HepG2 (cell line): ENCODE measurements around the gene RHBDL1. TPM values are rescaled to one million over a fixed set of nuclear protein-coding genes. Genes with fewer than 3 reads are reported as not detected.

Experiments used
- FIP1L1 ChIP-seq: fragments of 200-400 bp; formaldehyde crosslinking; IDR thresholded peaks from 2 replicates; pipeline ENCODE4 v1.6.1; 2018; ENCODE audit warnings: low read depth, mild to moderate bottlenecking, low read length, moderate library complexity, borderline replicate concordance; ENCODE audit not compliant: insufficient read depth
- FOXK1 ChIP-seq: sonication (generic); formaldehyde crosslinking; IDR thresholded peaks from 2 replicates; pipeline ENCODE4 v1.4.0; 2020; ENCODE audit warnings: low read depth, missing genetic modification reagents, borderline replicate concordance
- GZF1 ChIP-seq: sonication (generic); formaldehyde crosslinking; IDR thresholded peaks from 2 replicates; pipeline ENCODE4 v1.5.1; 2020; ENCODE audit warnings: mild to moderate bottlenecking, missing genetic modification reagents
- HDAC2 ChIP-seq: sonication (generic); formaldehyde crosslinking; IDR thresholded peaks from 2 replicates; pipeline ENCODE4 v1.4.0; 2020; ENCODE audit warnings: missing genetic modification reagents
- JUN ChIP-seq: sonication (generic); formaldehyde crosslinking; IDR thresholded peaks from 2 replicates; pipeline ENCODE4 v1.4.0; 2020; ENCODE audit warnings: mild to moderate bottlenecking, missing genetic modification reagents
- LCORL ChIP-seq, 2 experiments: fragments of 450-650 bp in 1 of 2; sonication (generic) in 1 of 2; formaldehyde crosslinking in 1 of 2; IDR thresholded peaks; 2 replicates each; pipeline versions ENCODE4 v1.5.0 to v1.6.1; 2017 to 2020; ENCODE audit warnings: antibody characterized with exemption in 1 of 2, missing genetic modification reagents in 1 of 2
- NFYB ChIP-seq: sonication (generic); formaldehyde crosslinking; IDR thresholded peaks from 2 replicates; pipeline ENCODE4 v1.4.0; 2020; ENCODE audit warnings: missing genetic modification reagents
- RBM22 ChIP-seq: fragments of 200-400 bp; formaldehyde crosslinking; optimal IDR thresholded peaks from 2 replicates; pipeline ENCODE3; 2017; ENCODE audit warnings: mild to moderate bottlenecking, low read length, moderate library complexity
- RFXAP ChIP-seq: sonication (generic); formaldehyde crosslinking; IDR thresholded peaks from 2 replicates; pipeline ENCODE4 v1.4.0; 2020; ENCODE audit warnings: missing genetic modification reagents, borderline replicate concordance
- THAP11 ChIP-seq: IDR thresholded peaks from 2 replicates; pipeline ENCODE4 v1.6.1; 2016; ENCODE audit warnings: missing biosample characterization, missing genetic modification reagents
- WIZ ChIP-seq: sonication (generic); formaldehyde crosslinking; IDR thresholded peaks from 2 replicates; pipeline ENCODE4 v1.5.1; 2020; ENCODE audit warnings: mild to moderate bottlenecking, missing genetic modification reagents
- ZNF263 ChIP-seq: sonication (generic); formaldehyde crosslinking; IDR thresholded peaks from 2 replicates; pipeline ENCODE4 v1.4.0; 2020; ENCODE audit warnings: missing genetic modification reagents
- ZNF333 ChIP-seq: sonication (generic); formaldehyde crosslinking; IDR thresholded peaks from 2 replicates; pipeline ENCODE4 v1.4.0; 2020; ENCODE audit warnings: mild to moderate bottlenecking, missing genetic modification reagents, borderline replicate concordance
- ZNF432 ChIP-seq: sonication (generic); formaldehyde crosslinking; IDR thresholded peaks from 2 replicates; pipeline ENCODE4 v1.5.0; 2020; ENCODE audit warnings: missing genetic modification reagents, mild to moderate bottlenecking, borderline replicate concordance
- ZNF788 ChIP-seq: sonication (generic); formaldehyde crosslinking; IDR thresholded peaks from 2 replicates; pipeline ENCODE4 v1.5.0; 2020; ENCODE audit warnings: mild to moderate bottlenecking, missing genetic modification reagents, borderline replicate concordance
- ZSCAN12 ChIP-seq: sonication (generic); formaldehyde crosslinking; IDR thresholded peaks from 2 replicates; pipeline ENCODE4 v1.9.0; 2021; ENCODE audit warnings: mild to moderate bottlenecking, missing genetic modification reagents
- polyA plus RNA-seq, 8 experiments: library from polyadenylated mRNA; depleted of rRNA in 3 of 8; stranded (reverse) in 7 of 8; unstranded in 1 of 8; fragments of >200 nt; fragmentation: Illumina TruSeq in 4 of 8; extraction: Trizol in 4 of 8; gene quantifications; 2 replicates each; pipeline versions ENCODE4 v1.2.1 to v1.2.3, GENCODE V29; 2011 to 2016; ENCODE audit warnings: low read depth in 4 of 8, missing spikeins in 1 of 8, mixed read lengths in 1 of 8; ENCODE audit not compliant: insufficient read depth in 1 of 8
- total RNA-seq, 5 experiments: library from RNA; depleted of rRNA; stranded (reverse); fragments of >200 nt; fragmentation: Illumina TruSeq; extraction: Trizol; gene quantifications; 2 replicates each; pipeline ENCODE4 v1.2.3, GENCODE V29; 2016; ENCODE audit warnings: low read depth in 1 of 5
- TF ChIP-seq, protein P1 (sequence below): sonication (generic); formaldehyde crosslinking; IDR thresholded peaks from 2 replicates; pipeline ENCODE4 v1.4.0; 2020; ENCODE audit warnings: missing genetic modification reagents
- TF ChIP-seq, protein P2 (sequence below): sonication (generic); formaldehyde crosslinking; IDR thresholded peaks from 2 replicates; pipeline ENCODE4 v1.4.0; 2020; ENCODE audit warnings: missing genetic modification reagents
- TF ChIP-seq, protein P3 (sequence below): sonication (generic); formaldehyde crosslinking; IDR thresholded peaks from 2 replicates; pipeline ENCODE4 v1.8.0; 2022; ENCODE audit warnings: mild to moderate bottlenecking, missing genetic modification reagents, moderate library complexity
- TF ChIP-seq, protein P4 (sequence below): sonication (generic); formaldehyde crosslinking; IDR thresholded peaks from 2 replicates; pipeline ENCODE4 v1.4.0; 2020; ENCODE audit warnings: mild to moderate bottlenecking, missing genetic modification reagents

RHBDL1 gene
- total and polyA plus RNA-seq, 2 of the 13 experiments (the other 11 are each of a cell fraction or from before 2014, with no cell fraction given): 1.8 to 3.8 TPM

DNA sequence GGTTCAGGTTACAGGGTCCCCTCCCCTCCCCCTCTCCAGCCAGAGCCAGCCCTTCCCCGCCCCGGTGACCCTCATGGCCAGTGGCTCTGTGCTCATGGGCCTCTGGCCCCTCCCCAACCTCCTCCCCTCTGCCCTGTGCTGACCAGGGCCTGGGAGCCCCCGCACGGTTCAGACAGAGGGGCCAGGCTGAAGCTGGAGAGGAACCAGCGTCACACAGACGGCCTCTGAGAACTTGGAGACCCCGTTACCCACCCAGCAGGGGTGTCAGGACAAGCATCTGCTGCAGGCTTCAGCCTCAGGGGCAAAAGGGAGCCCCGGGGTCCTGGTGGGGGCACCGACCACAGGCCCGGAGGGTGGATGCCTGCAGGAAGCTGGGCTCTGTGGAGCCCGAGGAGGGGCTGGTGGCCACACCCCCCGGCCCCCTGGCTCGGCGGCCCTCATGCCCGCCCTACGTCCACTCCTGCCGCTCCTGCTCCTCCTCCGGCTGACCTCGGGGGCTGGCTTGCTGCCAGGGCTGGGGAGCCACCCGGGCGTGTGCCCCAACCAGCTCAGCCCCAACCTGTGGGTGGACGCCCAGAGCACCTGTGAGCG is 44.6 kb upstream of the RHBDL1 start, which contains the start of gene WFIKKN1 (continued):
- TF ChIP-seq JUN (CRISPR knock-in tag): no peak
- TF ChIP-seq, protein P1, sequence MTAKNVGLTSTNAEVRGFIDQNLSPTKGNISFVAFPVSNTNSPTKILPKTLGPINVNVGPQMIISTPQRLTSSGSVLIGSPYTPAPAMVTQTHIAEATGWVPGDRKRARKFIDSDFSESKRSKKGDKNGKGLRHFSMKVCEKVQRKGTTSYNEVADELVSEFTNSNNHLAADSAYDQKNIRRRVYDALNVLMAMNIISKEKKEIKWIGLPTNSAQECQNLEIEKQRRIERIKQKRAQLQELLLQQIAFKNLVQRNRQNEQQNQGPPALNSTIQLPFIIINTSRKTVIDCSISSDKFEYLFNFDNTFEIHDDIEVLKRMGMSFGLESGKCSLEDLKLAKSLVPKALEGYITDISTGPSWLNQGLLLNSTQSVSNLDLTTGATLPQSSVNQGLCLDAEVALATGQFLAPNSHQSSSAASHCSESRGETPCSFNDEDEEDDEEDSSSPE (CRISPR knock-in tag): no peak
- no peak for TF ChIP-seq GZF1 (CRISPR knock-in tag)
- TF ChIP-seq, protein P2, sequence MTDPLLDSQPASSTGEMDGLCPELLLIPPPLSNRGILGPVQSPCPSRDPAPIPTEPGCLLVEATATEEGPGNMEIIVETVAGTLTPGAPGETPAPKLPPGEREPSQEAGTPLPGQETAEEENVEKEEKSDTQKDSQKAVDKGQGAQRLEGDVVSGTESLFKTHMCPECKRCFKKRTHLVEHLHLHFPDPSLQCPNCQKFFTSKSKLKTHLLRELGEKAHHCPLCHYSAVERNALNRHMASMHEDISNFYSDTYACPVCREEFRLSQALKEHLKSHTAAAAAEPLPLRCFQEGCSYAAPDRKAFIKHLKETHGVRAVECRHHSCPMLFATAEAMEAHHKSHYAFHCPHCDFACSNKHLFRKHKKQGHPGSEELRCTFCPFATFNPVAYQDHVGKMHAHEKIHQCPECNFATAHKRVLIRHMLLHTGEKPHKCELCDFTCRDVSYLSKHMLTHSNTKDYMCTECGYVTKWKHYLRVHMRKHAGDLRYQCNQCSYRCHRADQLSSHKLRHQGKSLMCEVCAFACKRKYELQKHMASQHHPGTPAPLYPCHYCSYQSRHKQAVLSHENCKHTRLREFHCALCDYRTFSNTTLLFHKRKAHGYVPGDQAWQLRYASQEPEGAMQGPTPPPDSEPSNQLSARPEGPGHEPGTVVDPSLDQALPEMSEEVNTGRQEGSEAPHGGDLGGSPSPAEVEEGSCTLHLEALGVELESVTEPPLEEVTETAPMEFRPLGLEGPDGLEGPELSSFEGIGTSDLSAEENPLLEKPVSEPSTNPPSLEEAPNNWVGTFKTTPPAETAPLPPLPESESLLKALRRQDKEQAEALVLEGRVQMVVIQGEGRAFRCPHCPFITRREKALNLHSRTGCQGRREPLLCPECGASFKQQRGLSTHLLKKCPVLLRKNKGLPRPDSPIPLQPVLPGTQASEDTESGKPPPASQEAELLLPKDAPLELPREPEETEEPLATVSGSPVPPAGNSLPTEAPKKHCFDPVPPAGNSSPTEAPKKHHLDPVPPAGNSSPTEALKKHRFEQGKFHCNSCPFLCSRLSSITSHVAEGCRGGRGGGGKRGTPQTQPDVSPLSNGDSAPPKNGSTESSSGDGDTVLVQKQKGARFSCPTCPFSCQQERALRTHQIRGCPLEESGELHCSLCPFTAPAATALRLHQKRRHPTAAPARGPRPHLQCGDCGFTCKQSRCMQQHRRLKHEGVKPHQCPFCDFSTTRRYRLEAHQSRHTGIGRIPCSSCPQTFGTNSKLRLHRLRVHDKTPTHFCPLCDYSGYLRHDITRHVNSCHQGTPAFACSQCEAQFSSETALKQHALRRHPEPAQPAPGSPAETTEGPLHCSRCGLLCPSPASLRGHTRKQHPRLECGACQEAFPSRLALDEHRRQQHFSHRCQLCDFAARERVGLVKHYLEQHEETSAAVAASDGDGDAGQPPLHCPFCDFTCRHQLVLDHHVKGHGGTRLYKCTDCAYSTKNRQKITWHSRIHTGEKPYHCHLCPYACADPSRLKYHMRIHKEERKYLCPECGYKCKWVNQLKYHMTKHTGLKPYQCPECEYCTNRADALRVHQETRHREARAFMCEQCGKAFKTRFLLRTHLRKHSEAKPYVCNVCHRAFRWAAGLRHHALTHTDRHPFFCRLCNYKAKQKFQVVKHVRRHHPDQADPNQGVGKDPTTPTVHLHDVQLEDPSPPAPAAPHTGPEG: no peak
- no peak for TF ChIP-seq RFXAP (CRISPR knock-in tag)
- TF ChIP-seq ZSCAN12 (CRISPR knock-in tag): no peak
- TF ChIP-seq THAP11 (CRISPR knock-in tag): peak; percentile 58
- TF ChIP-seq, protein P3, sequence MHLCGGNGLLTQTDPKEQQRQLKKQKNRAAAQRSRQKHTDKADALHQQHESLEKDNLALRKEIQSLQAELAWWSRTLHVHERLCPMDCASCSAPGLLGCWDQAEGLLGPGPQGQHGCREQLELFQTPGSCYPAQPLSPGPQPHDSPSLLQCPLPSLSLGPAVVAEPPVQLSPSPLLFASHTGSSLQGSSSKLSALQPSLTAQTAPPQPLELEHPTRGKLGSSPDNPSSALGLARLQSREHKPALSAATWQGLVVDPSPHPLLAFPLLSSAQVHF: no peak
- TF ChIP-seq FOXK1 (CRISPR knock-in tag): 0 out of 2 replicates have a peak, but pooled peaks have one; percentile 30
- TF ChIP-seq NFYB (CRISPR knock-in tag): 0 out of 2 replicates have a peak, but pooled peaks have one; percentile 13
- no peak; the same call in 1 of the 2 replicates for TF ChIP-seq ZNF263 (CRISPR knock-in tag)
- no peak for TF ChIP-seq WIZ (CRISPR knock-in tag)
- no peak for TF ChIP-seq HDAC2
- TF ChIP-seq LCORL (IDR thresholded peaks at IDR 0.05): no peak
- peak; percentile 72 for TF ChIP-seq LCORL (CRISPR knock-in tag; IDR thresholded peaks at IDR 0.05)
- TF ChIP-seq ZNF432: no peak
- peak; percentile 8 for TF ChIP-seq RBM22
- no peak; the same call in 1 of the 2 replicates for TF ChIP-seq ZNF333 (CRISPR knock-in tag)
- no peak for TF ChIP-seq FIP1L1
- TF ChIP-seq ZNF788 (CRISPR knock-in tag): no peak; the same call in 1 of the 2 replicates
- TF ChIP-seq, protein P4, sequence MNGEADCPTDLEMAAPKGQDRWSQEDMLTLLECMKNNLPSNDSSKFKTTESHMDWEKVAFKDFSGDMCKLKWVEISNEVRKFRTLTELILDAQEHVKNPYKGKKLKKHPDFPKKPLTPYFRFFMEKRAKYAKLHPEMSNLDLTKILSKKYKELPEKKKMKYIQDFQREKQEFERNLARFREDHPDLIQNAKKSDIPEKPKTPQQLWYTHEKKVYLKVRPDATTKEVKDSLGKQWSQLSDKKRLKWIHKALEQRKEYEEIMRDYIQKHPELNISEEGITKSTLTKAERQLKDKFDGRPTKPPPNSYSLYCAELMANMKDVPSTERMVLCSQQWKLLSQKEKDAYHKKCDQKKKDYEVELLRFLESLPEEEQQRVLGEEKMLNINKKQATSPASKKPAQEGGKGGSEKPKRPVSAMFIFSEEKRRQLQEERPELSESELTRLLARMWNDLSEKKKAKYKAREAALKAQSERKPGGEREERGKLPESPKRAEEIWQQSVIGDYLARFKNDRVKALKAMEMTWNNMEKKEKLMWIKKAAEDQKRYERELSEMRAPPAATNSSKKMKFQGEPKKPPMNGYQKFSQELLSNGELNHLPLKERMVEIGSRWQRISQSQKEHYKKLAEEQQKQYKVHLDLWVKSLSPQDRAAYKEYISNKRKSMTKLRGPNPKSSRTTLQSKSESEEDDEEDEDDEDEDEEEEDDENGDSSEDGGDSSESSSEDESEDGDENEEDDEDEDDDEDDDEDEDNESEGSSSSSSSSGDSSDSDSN (CRISPR knock-in tag): peak; percentile 33; the same call in 1 of the 2 replicates
